ENCODE data around the gene KCTD5. TPM values are rescaled to one million over a fixed set of nuclear protein-coding genes. Genes with fewer than 3 reads are reported as not detected.

KCTD5 gene
- total RNA-seq, 1 experiment from 2014 or later = 36.7 TPM

DNA sequence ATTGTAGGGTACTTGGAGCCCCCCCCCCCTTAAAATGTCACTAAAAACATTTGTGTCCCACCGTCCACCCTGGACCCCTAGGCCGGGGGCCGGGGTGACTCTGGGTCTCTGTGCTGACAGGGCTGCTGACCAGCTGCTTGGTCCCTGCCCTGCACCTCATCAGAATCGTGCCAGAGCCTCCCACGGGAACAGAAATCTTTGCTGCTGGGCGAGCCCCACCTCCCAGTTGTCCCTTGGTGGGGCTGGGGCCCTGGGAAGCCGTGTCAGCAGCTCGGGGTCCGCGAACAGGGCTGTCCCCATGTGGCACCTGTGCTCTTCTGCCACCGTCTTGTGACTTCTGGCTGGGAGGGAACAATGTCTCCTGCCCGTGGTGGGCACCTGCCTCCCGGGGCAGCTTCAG is 18.5 kb downstream of the KCTD5 start:
- no TSS peak for BruUV-seq (replicated peaks)
- Mint-ChIP-seq H3K4me1 (ENCODE audit: low read depth, unreplicated experiment) (no peaks in the 10 kb centered on the region), H3K9me3 (ENCODE audit: low read depth, unreplicated experiment) (no peaks in the 10 kb centered on the region), H3K36me3 (ENCODE audit: insufficient read depth, unreplicated experiment) (peaks cover 39% of the 10 kb centered on the region), H3K27ac (ENCODE audit: unreplicated experiment) (no peak overlapping the region), H3K27me3 (ENCODE audit: unreplicated experiment) (no peaks in the 10 kb centered on the region), H3K4me3 (ENCODE audit: low read depth, unreplicated experiment) (no peak overlapping the region)
- no peak for DNase-seq
- intact Hi-C loops (cut with micrococcal nuclease; ENCODE audit: unreplicated experiment) = no loop called here
- TF ChIP-seq, protein P1, sequence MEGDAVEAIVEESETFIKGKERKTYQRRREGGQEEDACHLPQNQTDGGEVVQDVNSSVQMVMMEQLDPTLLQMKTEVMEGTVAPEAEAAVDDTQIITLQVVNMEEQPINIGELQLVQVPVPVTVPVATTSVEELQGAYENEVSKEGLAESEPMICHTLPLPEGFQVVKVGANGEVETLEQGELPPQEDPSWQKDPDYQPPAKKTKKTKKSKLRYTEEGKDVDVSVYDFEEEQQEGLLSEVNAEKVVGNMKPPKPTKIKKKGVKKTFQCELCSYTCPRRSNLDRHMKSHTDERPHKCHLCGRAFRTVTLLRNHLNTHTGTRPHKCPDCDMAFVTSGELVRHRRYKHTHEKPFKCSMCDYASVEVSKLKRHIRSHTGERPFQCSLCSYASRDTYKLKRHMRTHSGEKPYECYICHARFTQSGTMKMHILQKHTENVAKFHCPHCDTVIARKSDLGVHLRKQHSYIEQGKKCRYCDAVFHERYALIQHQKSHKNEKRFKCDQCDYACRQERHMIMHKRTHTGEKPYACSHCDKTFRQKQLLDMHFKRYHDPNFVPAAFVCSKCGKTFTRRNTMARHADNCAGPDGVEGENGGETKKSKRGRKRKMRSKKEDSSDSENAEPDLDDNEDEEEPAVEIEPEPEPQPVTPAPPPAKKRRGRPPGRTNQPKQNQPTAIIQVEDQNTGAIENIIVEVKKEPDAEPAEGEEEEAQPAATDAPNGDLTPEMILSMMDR (IDR thresholded peaks at IDR 0.05; ENCODE audit: unreplicated experiment) = no peak
- CTCF ChIA-PET = no interaction called here

DNA sequence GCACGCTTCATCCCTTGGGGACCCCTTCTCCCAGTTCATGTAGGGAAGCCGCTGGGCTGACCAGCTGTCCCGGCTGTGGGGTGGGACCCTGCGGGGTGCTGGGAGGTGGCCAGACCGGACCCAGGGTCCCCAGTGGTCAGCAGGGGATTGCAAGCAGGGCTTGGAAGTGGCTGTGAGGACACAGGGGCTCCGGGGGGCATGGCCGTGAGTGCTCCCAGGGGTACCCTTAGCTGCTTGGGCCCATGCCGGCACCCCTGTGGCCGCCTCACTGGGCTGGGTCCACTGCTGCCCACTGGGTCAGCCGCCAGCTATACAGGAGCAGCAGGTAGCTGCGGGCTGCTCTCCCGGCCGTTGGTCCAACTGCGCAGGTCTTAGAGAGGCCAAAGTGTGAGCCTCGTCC is 18.9 kb downstream of the KCTD5 start:
- Mint-ChIP-seq H3K4me3 (ENCODE audit: low read depth, unreplicated experiment) (no peak overlapping the region), H3K36me3 (ENCODE audit: insufficient read depth, unreplicated experiment) (peaks cover 39% of the 10 kb centered on the region), H3K4me1 (ENCODE audit: low read depth, unreplicated experiment) (no peaks in the 10 kb centered on the region), H3K27ac (ENCODE audit: unreplicated experiment) (no peak overlapping the region), H3K27me3 (ENCODE audit: unreplicated experiment) (no peaks in the 10 kb centered on the region), H3K9me3 (ENCODE audit: low read depth, unreplicated experiment) (no peaks in the 10 kb centered on the region)
- TF ChIP-seq, protein P1 (IDR thresholded peaks at IDR 0.05; ENCODE audit: unreplicated experiment) = no peak
- DNase-seq = no peak
- intact Hi-C loops (cut with micrococcal nuclease; ENCODE audit: unreplicated experiment) = no loop called here
- CTCF ChIA-PET = no interaction called here
- no TSS peak for BruUV-seq (replicated peaks)

DNA sequence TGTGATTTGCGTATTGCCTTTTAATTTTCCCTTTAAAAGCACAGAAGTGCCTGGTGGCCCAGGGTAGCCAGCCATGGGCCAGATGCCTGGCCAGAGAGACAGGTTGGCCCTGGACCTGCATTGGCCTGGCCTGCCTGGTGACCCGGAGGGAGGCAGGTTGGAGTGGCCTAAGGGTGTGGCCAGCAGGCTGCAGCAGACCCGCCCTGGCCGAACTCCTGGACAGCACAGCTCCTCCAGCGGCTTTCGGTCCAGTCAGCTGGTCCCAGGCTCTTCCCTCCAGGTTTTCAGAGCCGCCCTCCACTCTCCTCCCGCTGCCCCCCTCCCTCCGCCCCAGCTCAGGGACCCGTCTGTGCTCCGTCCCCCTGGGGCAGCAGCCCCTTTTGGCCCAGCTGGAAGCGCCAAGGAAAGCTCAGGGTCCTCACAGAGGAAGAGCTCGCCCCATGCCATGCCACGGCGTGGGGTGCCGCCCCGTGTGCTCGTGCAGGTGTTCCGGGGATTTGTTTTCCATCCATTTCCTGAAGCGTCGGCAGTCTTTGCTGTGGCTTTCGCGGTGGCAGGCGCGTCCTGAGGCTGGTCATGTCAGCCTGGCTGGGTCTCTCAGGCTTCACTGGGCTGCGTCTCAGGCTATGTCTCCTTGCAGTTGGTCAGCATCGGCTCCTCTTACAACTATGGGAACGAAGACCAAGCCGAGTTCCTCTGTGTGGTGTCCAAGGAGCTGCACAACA is 19.6 kb downstream of the KCTD5 start:
- Mint-ChIP-seq H3K27ac (ENCODE audit: unreplicated experiment) (no peak overlapping the region), H3K4me3 (ENCODE audit: low read depth, unreplicated experiment) (no peak overlapping the region), H3K36me3 (ENCODE audit: insufficient read depth, unreplicated experiment) (peaks cover 36% of the 10 kb centered on the region), H3K27me3 (ENCODE audit: unreplicated experiment) (no peaks in the 10 kb centered on the region), H3K9me3 (ENCODE audit: low read depth, unreplicated experiment) (no peaks in the 10 kb centered on the region), H3K4me1 (ENCODE audit: low read depth, unreplicated experiment) (no peaks in the 10 kb centered on the region)
- no TSS peak for BruUV-seq (replicated peaks)
- no peak for DNase-seq
- TF ChIP-seq, protein P1 (IDR thresholded peaks at IDR 0.05; ENCODE audit: unreplicated experiment) = no peak
- CTCF ChIA-PET = no interaction called here
- intact Hi-C loops (cut with micrococcal nuclease; ENCODE audit: unreplicated experiment) = no loop called here

DNA sequence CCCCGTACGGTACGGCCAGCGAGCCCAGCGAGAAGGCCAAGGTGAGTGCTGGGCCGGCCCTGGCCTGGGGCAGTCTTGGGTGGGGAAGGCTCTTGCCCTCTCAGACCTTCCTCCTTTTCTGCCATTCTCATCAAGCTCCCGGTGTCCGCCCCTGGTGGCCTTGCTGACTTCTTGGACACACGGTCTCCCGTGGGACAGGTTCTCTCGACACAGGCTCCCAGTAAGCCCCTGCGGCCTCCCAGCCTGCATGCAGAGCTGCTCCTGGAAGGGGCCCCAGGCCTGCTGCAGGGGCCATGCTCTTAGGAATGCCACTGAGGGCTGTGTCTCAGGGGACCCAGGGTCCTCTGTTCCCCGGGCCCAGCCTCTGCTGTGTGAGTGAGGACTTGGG is 20.1 kb downstream of the KCTD5 start:
- Mint-ChIP-seq H3K27ac (ENCODE audit: unreplicated experiment) (no peak overlapping the region), H3K9me3 (ENCODE audit: low read depth, unreplicated experiment) (no peaks in the 10 kb centered on the region), H3K27me3 (ENCODE audit: unreplicated experiment) (no peaks in the 10 kb centered on the region), H3K4me1 (ENCODE audit: low read depth, unreplicated experiment) (no peaks in the 10 kb centered on the region), H3K4me3 (ENCODE audit: low read depth, unreplicated experiment) (no peak overlapping the region), H3K36me3 (ENCODE audit: insufficient read depth, unreplicated experiment) (peaks cover 35% of the 10 kb centered on the region)
- intact Hi-C loops (cut with micrococcal nuclease; ENCODE audit: unreplicated experiment) = no loop called here
- TF ChIP-seq, protein P1 (IDR thresholded peaks at IDR 0.05; ENCODE audit: unreplicated experiment) = no peak
- BruUV-seq (replicated peaks) = no TSS peak
- CTCF ChIA-PET = no interaction called here
- no peak for DNase-seq

Measured in Calu3 (cell line).